HG02678 (cell line): ENCODE results near the gene AIPL1.
A peak's percentile ranks its signal among the peaks of the same experiment; 100 is the strongest.

Source experiments
- ATAC-seq: cut with Tn5 transposase; IDR thresholded peaks from one replicate; pipeline ENCODE4 v1.9.1; 2021; ENCODE audit warnings: mild to moderate bottlenecking, moderate library complexity; ENCODE audit not compliant: unreplicated experiment

The AIPL1 gene

GRCh38 chr17:6450926-6451832, 16.3 kb upstream of the AIPL1 start:
- ATAC-seq, result peak; percentile 53

DNA sequence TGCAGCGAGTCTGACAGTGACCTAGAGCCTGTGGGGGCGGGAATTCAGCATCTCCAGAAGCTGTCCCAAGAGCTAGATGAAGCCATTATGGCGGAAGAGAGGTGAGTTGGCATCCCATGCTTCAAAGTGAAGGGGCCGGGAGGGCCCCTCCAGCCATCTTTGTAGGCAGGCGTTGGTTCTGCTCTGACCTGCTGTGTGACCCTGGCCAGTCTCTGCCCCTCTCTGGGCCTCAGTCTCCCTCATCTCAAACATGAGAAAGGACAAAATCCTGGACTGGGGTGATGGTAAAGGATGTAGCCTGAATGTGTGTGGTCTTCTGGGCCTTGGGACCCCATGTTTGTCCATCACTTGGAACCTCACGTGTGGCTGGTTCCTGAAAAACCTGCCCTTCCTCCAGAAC, 14.4 kb upstream of the AIPL1 start:
- no peak for ATAC-seq

- no peak for ATAC-seq
These were observed 13.6 kb upstream of the AIPL1 start for GRCh38 chr17:6448473-6448872.

GRCh38 chr17:6446516-6447100, 11.7 kb upstream of the AIPL1 start:
- ATAC-seq, result no peak

GRCh38 chr17:6444571-6445335, 9.8 kb upstream of the AIPL1 start:
- no peak for ATAC-seq

GRCh38 chr17:6443692-6444570, 9.0 kb upstream of the AIPL1 start, which contains the start of gene PIMREG:
Gene PIMREG (plus strand): TSS chr17:6444455. CDS start chr17:6445111, 656 bp downstream.
- peak; percentile 93 for ATAC-seq

DNA sequence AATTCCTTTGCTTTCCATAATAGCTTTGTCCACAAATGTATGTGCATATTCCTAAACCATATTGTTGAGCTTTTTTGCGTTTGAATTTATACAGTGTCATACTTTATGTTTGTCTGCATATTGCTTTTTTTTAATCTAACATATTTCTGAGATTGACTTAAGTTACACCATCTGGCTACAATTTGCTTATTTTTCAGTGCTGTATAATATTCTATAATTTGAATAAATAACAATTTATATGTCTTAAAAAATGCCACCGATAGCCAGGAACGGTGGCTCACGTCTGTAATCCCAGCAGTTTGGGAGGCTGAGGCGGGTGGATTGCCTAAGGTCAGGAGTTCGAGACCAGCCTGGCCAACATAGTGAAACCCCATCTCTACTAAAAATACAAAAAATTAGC, 7.9 kb upstream of the AIPL1 start:
- ATAC-seq, result no peak

DNA sequence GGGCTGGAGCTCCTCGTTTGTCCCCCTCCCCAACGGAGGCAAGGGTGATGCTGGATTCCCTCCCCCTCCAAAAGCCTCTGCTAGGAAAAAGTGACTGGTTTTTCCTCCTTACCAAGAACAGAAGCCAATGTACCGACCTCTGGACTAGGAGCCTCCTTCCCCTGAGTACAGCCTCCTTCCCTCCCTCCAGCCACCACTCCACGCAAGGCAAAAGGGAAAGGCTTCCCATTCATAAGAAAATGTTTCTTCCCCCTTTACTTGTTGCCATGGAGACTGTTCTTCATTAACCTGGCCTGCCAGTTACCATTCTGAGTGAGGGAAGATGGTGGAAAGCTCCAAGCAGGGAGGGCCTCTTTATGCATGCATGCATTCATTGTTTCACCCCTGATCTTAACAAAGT, 5.0 kb upstream of the AIPL1 start:
- no peak for ATAC-seq

DNA sequence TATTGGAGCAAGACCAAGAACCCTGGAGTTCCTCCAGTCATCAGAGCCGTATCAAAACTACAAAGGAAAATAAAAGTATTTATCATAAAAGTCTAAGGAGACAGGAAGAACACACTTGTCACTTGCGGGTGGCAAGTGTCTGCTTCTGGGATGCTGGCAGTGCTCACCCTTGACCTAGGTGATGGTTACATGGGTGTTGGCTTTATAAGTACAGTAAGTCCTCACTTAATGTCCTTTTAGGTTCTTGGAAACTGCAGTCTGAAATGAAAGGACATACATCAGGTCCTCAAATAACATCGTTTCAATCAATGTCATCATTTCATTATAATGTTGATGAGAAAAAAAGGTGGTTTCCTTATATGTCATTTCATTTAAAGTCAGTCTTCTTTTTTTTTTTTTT, 3.0 kb upstream of the AIPL1 start:
- no peak for ATAC-seq

GRCh38 chr17:6437466-6437865, 2.5 kb upstream of the AIPL1 start:
- no peak for ATAC-seq

- ATAC-seq, result no peak
These were observed 1.0 kb upstream of the AIPL1 start for GRCh38 chr17:6435968-6436367.

DNA sequence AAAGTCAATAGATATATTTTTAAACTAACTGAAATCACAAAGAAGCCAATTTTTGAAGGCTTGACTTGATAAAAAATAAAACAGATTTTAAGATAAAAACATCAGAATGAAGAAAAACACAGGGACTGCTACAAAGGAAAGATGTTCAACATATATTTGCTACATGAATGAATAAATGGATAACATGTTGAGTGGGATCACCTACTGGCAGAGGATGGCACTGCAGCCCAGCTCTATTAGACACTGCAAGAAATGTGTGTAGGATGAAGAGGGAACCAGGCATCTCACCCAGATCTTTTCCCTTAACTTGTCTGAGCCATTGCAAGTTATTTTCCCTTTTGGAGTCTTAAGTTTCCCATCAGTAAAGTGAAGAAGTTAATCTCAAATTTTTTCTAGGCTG, 4.2 kb downstream of the AIPL1 start:
- ATAC-seq, result no peak

DNA sequence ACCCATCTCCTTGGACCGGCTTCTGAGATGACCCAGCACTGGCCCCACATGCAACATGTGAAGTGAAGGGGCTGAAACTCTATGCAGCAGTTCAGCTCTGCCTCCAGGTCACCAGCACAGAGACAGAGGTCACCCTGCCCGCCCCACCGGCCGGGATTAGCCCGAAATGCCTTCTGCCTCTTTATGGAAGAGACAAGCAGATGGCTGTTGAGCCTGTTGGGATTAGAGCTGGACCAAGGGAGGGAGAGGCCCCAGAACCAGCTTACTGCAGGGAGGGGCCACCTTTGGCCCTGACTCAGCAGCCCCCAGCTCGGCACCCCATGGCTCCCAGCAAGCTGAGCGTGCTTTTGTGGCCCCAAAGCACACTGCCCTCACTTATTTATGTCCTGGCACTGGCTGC, 5.7 kb downstream of the AIPL1 start:
- ATAC-seq, result no peak

GRCh38 chr17:6428207-6428965, 6.5 kb downstream of the AIPL1 start:
- ATAC-seq, result no peak

- no peak for ATAC-seq
These were observed 7.6 kb downstream of the AIPL1 start for GRCh38 chr17:6427279-6427781.

GRCh38 chr17:6426356-6427101, 8.4 kb downstream of the AIPL1 start:
- no peak for ATAC-seq

DNA sequence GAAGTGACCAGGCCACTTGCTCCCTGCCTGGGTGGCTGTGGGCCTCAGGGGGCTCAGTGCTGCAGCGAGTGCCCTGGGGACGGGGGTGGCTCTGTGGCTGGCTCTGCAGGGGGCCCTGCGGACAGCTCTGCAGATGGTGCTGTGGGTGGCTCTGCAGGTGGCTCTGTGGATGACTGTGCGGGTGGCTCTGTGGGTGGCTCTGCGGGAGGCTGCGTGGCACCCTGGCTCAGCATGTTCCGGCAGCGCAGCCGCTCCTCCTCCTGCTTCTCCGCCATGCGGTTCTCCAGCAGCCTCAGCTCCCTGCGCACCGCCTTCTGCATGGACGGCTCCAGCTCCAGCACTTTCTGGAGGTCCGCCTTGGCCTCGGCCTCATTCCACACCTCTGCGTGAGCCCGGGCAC, 9.5 kb downstream of the AIPL1 start:
- ATAC-seq, result no peak

GRCh38 chr17:6423931-6424330, 11.0 kb downstream of the AIPL1 start:
- ATAC-seq, result no peak

GRCh38 chr17:6422654-6423241, 12.2 kb downstream of the AIPL1 start:
- no peak for ATAC-seq
